ENCODE results near the gene WIPF2.

The WIPF2 gene

GRCh38 chr17:40218740-40219593 is at the start of gene WIPF2:
Gene WIPF2, plus strand, starts transcription at chr17:40219304. Its CDS starts 37,156 bp downstream, at chr17:40256460.
- peak; percentile 91 for DNase-seq (ENCODE audit: low read depth)

GRCh38 chr17:40170325-40170724 is 48.8 kb upstream of the WIPF2 start:
- no peak for DNase-seq (ENCODE audit: low read depth)

DNA sequence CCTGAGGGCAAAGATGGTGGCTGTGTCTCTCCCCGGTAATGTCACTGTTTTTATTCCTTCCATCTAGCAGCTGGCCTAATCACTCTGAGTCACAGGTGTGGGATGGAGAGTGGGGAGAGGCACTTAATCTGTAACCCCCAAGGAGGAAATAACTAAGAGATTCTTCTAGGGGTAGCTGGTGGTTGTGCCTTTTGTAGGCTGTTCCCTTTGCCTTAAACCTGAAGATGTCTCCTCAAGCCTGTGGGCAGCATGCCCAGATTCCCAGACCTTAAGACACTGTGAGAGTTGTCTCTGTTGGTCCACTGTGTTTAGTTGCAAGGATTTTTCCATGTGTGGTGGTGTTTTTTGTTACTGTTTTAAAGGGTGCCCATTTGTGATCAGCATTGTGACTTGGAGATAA is 47.4 kb upstream of the WIPF2 start:
- DNase-seq (ENCODE audit: low read depth) = no peak

DNA sequence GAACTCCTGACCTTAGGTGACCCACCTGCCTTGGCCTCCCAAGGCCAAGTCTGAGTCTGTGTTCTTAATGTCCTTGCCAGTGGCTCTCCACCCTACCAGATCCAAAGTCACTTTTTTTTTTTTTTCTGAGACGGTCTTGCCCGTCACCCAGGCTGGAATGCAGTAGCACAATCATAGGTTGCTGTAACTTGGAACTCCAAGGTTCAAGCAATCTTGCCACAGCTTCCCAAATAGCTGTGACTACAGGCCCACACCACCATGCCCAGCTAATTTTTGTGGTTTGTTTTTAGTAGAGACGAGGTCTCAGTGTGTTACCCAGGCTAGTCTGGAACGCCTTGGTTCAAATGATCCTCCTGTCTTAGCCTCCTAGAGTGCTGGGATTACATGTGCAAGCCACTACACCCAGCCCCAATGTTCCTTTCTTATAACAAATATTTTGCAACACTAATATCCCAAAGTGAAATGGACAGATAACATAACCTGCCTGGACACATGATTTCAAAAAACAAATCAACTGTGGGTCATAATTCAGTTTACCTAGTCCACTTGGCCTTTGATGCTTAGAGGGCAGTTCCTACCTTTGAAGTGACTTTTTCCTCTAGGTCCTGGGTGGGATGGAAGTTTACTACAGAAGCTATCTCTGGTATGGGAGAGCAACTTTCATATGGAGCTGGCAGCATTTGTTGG is 45.9 kb upstream of the WIPF2 start:
- DNase-seq (ENCODE audit: low read depth) = no peak

DNA sequence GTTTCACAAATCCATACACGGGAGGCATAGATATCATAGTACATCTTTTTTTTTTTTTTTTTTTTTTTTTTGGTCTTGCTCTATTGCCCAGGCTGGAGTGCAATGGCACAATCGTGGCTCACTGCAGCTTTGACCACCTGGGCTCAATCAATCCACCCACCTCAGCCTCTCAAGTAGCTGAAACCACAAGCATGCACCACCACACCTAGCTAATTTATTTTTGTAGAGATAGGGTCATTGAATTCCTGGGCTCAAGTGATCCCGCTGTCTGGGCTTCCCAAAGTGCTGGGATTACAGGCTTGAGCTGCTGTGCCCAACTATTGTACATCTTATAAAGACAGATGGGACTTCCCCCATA is 45.3 kb upstream of the WIPF2 start:
- DNase-seq (ENCODE audit: low read depth) = no peak

DNA sequence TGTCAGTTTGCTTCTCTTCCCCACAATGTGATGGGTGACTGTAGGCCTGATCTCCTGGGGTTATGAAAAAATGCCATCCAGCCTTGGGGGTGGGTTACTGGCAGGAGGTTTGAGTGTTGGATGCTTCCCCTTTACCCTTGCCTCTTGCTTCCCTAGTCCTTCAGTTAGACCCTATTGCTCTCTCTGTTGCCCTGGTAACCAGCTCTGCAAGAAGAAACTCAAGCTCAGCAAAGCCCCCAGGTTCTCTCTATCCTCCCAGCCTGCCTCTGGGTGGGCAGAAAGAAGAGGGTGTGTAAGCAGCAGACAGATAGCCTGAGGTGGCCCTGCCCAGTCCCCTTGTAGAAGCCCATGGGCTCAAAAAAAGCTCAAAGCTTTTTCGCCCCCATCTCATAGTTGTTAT is 44.6 kb upstream of the WIPF2 start:
- no peak for DNase-seq (ENCODE audit: low read depth)

DNA sequence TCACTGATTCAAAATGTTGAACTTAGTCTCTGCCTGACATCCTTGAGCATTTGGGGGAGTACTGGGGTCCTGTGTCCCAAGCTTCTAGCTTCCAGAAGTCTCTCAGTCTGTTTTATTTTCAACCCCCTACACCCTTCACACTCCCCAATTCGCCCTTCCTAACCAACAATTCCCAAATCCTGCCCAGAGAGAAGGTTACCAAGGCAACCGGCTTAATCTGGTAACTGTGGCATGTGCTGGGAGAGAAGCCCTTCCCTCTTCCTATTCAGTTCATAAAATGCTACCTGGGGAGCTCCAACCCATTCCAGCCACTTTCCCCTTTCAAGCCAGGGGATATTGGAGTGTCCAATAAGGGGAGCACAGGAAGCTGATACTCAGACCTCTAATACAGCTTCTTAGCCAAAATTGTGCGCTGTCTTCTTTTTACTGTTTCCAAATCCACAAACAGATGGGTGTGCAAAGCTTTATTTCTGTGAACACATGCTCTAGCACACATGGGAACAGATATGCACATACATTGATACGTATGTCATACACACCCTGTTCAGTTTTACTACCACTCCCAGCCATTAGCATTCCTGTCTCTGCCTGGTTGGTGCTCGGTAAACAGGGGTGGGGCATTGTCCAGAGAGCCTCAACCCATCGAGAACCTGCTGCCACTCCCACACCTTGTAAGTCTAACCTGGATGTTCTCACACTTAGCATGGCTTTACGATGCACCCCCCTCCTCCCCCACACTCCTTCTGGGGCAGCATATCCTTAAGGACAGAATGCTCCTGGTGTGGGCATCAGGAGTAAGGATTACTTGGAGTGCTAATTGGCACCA is 43.0 kb upstream of the WIPF2 start:
- DNase-seq (ENCODE audit: low read depth) = no peak

DNA sequence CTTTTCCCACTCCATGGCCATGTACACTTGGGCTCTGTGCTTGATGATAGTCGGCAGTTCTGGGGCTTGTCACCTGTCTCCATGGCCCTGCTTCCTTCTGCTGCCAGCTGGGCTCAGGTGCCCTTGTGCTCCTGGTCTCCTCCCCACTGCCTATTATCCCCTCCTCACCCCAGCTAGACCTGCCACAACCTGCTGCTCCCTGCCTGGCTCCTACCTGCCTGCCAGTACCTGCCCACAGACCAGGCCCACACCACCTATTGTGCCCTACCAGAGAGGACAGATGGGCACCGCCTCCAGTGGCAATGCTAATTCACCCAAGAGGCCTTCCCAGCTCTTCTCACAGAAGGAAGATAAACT is 42.4 kb upstream of the WIPF2 start:
- no peak for DNase-seq (ENCODE audit: low read depth)

DNA sequence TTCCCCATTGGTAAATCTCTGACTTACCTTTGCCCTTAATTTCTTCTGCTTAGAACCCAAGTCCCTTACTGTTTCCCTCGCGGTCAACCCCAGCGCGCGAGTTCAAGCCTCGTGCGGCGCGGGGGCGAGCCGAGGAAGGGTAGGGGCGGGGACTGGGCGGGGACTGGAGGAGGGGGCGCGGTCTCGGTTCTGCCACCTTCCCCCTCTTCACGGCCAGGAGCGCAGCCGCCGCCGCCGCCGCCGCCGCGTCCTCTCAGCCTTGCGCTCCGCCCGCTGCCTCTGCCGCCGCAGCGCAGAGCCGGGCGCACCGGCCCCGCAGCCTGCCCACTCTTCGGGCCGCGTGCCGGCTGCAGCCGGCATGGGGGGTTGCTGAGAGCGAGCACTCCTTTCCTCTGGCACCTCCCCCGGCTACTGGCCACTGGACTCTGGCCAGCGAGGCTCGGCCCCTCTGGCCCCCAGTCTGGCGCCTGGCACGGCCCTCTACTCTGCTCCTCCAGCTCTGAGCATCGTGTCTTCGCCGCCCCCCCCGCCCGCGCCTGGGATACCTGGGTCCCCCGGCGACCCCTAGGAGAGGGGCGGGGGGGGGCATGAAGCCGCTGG is 41.7 kb upstream of the WIPF2 start, which contains the start of gene RAPGEFL1:
Gene RAPGEFL1, plus strand, starts transcription at position 196 of the 600 bp plus-strand sequence. Its CDS starts 392 bp downstream, at position 588.
- DNase-seq (ENCODE audit: low read depth) = no peak

GRCh38 chr17:40178021-40178601 is 41.0 kb upstream of the WIPF2 start:
- no peak for DNase-seq (ENCODE audit: low read depth)

DNA sequence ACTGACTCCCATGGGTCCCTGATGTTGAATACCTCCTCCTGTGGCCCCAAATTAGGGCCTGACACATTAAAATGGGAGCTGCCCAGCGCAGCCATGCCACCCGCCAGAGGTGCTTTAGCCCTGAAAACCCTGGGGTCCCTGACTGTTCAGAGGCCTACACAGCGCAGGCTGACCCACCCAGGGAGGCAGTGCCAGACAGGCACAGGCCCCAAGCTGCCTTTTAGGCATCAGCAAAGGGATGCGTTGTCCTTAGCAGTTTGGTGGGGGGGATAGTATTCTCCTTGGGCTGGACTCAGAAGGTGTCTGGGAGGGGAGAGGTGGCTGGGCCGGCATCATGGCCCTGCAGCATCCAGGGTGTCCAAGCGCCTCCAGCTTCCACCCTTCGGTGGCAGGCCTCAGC is 40.4 kb upstream of the WIPF2 start:
- DNase-seq (ENCODE audit: low read depth) = no peak

DNA sequence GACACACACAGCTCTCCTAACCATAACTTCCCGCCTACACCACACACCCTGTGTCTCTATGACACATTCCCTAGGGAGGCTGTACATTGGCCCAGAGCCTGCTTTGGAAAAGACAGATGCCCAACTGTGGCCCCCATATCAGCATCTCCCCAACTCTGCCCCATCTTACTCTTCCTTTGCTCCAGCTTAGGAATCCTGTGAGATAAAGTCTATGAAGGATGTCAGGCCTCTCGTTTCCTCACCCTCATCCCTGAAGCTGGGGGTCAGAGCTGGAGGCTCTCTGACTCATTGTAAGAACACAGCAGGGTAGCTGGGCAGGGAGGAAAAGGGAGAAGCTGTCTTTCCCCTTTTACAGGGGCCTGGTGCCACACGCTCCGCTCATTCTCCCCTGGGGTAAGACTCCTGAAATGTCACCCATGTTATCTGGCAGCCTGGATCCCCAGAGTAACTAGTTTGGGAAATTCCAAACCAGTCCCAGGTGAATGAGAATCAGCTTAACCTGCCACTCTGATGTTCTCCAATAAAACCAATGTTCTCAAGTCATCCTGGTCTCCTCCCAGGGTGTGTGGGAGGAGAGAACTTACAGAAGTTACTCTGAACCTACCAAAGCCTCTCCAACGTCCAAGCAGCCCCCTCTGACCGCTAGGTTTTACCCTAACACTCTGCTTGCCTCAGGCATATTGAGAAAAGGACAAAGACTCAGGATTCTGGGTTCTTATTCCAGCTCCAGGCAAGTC is 39.0 kb upstream of the WIPF2 start:
- no peak for DNase-seq (ENCODE audit: low read depth)

GRCh38 chr17:40180694-40181093 is 38.4 kb upstream of the WIPF2 start:
- DNase-seq (ENCODE audit: low read depth) = no peak

DNA sequence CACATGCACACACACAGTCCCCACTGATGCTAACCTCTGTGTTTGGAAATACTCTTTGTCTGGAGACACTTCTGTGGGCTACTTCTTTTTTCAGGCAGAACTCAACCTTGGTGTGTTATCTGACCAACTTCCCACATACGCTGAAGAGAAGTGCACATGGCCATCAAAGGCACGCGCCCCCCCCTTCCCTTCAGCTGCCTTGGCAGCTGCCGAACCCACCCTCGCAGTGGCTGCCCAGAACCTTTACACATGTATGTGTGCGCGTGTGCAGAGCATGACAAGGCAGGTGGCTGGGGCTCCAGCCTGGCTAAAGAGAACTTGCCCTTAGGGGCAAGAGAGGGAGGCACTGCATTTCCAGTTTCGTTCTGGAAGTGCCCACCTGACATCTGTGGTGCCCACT is 37.9 kb upstream of the WIPF2 start:
- DNase-seq (ENCODE audit: low read depth) = no peak

DNA sequence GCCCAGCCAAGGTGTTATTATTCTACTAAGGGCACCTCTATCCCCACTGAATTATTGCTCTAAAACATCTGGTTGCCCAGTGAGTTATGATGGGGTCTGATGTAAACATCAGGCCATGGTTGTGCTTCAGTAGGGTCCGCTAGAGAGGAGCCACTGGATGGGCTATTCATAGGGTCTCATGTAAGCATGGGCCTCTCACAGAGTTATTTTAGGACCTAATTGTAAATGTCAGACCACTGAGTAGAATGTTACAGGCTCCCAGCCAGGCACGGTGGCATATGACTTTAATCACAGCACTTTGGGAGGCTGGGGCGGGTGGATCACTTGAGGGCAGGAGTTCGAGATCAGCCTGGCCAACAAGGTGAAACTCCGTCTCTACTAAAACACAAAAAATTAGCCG is 36.5 kb upstream of the WIPF2 start:
- DNase-seq (ENCODE audit: low read depth) = no peak

- no peak for DNase-seq (ENCODE audit: low read depth)
Observed at GRCh38 chr17:40187238-40187637, 31.9 kb upstream of the WIPF2 start.

DNA sequence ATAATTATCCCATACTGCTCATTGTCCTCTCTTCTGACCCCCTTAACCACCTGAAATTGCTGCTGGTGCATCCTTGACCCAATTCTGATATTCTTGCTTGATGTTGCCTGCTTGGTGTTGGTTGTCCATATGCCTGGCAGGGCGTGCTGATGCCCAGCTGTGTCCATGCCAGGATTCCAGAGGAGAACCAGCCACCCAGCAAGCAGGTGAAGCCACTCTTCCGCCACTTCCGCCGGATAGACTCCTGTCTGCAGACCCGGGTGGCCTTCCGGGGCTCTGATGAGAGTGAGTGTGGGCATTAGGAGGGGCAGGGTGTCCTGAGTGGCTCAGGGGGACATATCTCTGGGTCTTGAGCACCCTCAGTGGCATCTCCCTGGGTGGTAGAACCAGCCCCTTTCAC is 30.4 kb upstream of the WIPF2 start:
- no peak for DNase-seq (ENCODE audit: low read depth)

DNA sequence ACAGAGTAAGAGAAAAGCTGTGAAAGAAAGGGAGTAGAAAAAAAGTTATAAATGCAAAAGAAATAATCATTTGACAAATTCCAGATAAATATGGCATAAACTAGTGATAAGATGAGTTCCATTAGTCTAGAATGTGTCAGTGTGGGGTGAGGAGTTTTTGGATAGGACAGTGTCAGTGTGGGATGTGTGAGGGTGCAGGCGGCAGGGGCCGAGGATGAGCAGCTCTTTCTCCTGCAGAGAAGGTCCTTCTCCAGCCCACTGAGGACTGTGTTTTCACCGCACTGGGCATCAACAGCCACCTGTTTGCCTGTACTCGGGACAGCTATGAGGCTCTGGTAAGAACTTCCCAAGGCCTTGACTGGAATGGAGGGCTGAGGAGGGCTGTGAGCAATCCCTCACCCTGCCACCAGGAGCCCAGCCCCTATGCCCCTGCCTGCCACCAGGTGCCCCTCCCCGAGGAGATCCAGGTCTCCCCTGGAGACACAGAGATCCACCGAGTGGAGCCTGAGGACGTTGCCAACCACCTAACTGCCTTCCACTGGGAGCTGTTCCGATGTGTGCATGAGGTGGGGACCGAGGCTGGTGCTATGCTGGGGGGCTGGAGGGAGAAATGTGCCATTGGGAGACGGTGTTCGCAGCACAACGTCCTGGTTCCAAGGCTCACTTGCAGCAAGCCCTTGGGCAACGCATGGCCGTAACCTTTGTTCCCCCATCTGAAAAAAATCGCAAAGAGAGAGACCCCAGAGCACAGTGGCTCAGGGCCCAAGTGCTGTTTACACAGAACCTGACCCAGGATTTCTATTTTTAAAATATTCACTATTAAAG is 28.7 kb upstream of the WIPF2 start:
- no peak for DNase-seq (ENCODE audit: low read depth)

GRCh38 chr17:40191237-40192208 is 27.6 kb upstream of the WIPF2 start:
- DNase-seq (ENCODE audit: low read depth) = peak; percentile 59

Measured in GM04504 (cell line).